Peyer's patch (tissue), 4 donors: ENCODE results near the gene RETSAT. TPM values are rescaled to one million over a fixed set of nuclear protein-coding genes. Genes with fewer than 3 reads are reported as not detected.
A peak's percentile ranks its signal among the peaks of the same experiment; 100 is the strongest.
"Not testable (repeated sequence)": the region's sequence is repeated elsewhere in the genome, so short reads cannot be mapped to it uniquely, and the experiment has no call there.

Source experiments
- DNase-seq, 3 donors: peaks; one replicate each; pipeline ENCODE4 v3.0.0-alpha.2; 2017 to 2019
- H3K27ac ChIP-seq, 4 donors: fragments of 200-600 bp; sonication (generic); one replicate each; pipeline ENCODE4 v1.5.1; 2016 to 2019
- H3K27me3 ChIP-seq, 2 donors: fragments of 200-600 bp; sonication (generic); one replicate each; pipeline ENCODE4 v1.5.1; 2019
- H3K36me3 ChIP-seq, 3 donors: fragments of 200-600 bp; sonication (generic); one replicate each; pipeline ENCODE4 v1.5.1; 2016 to 2019
- H3K4me1 ChIP-seq, 4 donors: fragments of 200-600 bp; sonication (generic); one replicate each; pipeline ENCODE4 v1.5.1; 2016 to 2019
- H3K4me3 ChIP-seq, 4 donors: fragments of 200-600 bp; sonication (generic); 1 replicate in 3 of 4; 2 replicates in 1 of 4; pipeline ENCODE4 v1.5.1; 2016 to 2019; ENCODE audit warnings: mild to moderate bottlenecking in 1 of 4
- H3K9me3 ChIP-seq, 4 donors: fragments of 200-600 bp; sonication (generic); one replicate each; pipeline ENCODE4 v1.5.1; 2016 to 2019; ENCODE audit warnings: mild to moderate bottlenecking in 1 of 4
- CTCF ChIP-seq, 6 experiments: fragments of 450-650 bp in 4 of 6; fragments of 200-600 bp in 2 of 6; sonication (generic) in 1 of 6; IDR thresholded peaks; one replicate each; pipeline ENCODE4 v1.5.1; 2017 to 2019; ENCODE audit warnings: antibody characterized with exemption in 6 of 6, mild to moderate bottlenecking in 3 of 6, moderate library complexity in 1 of 6
- POLR2A ChIP-seq, 2 donors: fragments of 450-650 bp; IDR thresholded peaks; one replicate each; pipeline ENCODE4 v1.5.1; 2017; ENCODE audit warnings: antibody characterized with exemption in 2 of 2, mild to moderate bottlenecking in 2 of 2, moderate library complexity in 2 of 2
- total RNA-seq, 4 donors: library from RNA; depleted of rRNA; stranded (reverse); fragments of >200 nt; gene quantifications; one replicate each; pipeline ENCODE4 v1.1.0, GENCODE V29; 2016

The RETSAT gene
- total RNA-seq, 4 donors from 2014 or later = 47.0 to 719 (median 473) TPM

- peaks cover 0 to 68% (median 0%) of the 10 kb centered on the region in 3 donors for H3K36me3 ChIP-seq
- TF ChIP-seq POLR2A (IDR thresholded peaks at IDR 0.05) = no peak
- TF ChIP-seq CTCF (IDR thresholded peaks at IDR 0.05) = no peak
- no peak overlapping the region for H3K27ac ChIP-seq
- no peak for DNase-seq
- no peaks in the 10 kb centered on the region for H3K9me3 ChIP-seq
- no peak overlapping the region for H3K4me3 ChIP-seq
- no peaks in the 10 kb centered on the region for H3K27me3 ChIP-seq
- no peaks in the 10 kb centered on the region for H3K4me1 ChIP-seq
Observed at GRCh38 chr2:85387754-85388153, 33.4 kb upstream of the RETSAT start.

GRCh38 chr2:85385746-85386145 lies 31.4 kb upstream of the RETSAT start:
- no peaks in the 10 kb centered on the region for H3K9me3 ChIP-seq
- TF ChIP-seq CTCF (IDR thresholded peaks at IDR 0.05) (no peak), POLR2A (IDR thresholded peaks at IDR 0.05) (no peak)
- no peak overlapping the region for H3K4me3 ChIP-seq
- peak in 1 of 3 donors; percentile 7 for DNase-seq
- H3K4me1 ChIP-seq = no peaks in the 10 kb centered on the region
- no peak overlapping the region for H3K27ac ChIP-seq
- no peaks in the 10 kb centered on the region for H3K27me3 ChIP-seq
- H3K36me3 ChIP-seq = peaks cover 0 to 71% (median 0%) of the 10 kb centered on the region in 3 donors

GRCh38 chr2:85383850-85384249 lies 29.5 kb upstream of the RETSAT start:
- H3K4me1 ChIP-seq = no peaks in the 10 kb centered on the region

GRCh38 chr2:85383151-85383550 lies 28.8 kb upstream of the RETSAT start:
- not testable (repeated sequence) for H3K4me1 ChIP-seq, H3K27ac ChIP-seq, H3K27me3 ChIP-seq, H3K4me3 ChIP-seq, H3K9me3 ChIP-seq
- peak in 1 of 3 donors; percentile 10 for DNase-seq
- H3K36me3 ChIP-seq = peaks cover 0 to 68% (median 0%) of the 10 kb centered on the region in 3 donors

More at GRCh38 chr2:85383850-85384249, 29.5 kb upstream of the RETSAT start:
- Histone ChIP-seq H3K27me3 (no peaks in the 10 kb centered on the region), H3K4me3 (no peak overlapping the region), H3K27ac (no peak overlapping the region), H3K36me3 (peaks cover 0 to 68% (median 0%) of the 10 kb centered on the region in 3 donors), H3K9me3 (no peaks in the 10 kb centered on the region)
- TF ChIP-seq POLR2A (IDR thresholded peaks at IDR 0.05) (no peak), CTCF (IDR thresholded peaks at IDR 0.05) (no peak)
- DNase-seq = peak in 1 of 3 donors; percentile 2

- no peak for TF ChIP-seq POLR2A (IDR thresholded peaks at IDR 0.05)
- H3K9me3 ChIP-seq = no peaks in the 10 kb centered on the region
- H3K4me3 ChIP-seq = no peak overlapping the region
- H3K27ac ChIP-seq = no peak overlapping the region
- peaks cover 0 to 55% (median 0%) of the 10 kb centered on the region in 3 donors for H3K36me3 ChIP-seq
- DNase-seq = no peak
- H3K27me3 ChIP-seq = no peaks in the 10 kb centered on the region
- no peaks in the 10 kb centered on the region for H3K4me1 ChIP-seq
Observed at GRCh38 chr2:85380048-85380447, 25.7 kb upstream of the RETSAT start.

GRCh38 chr2:85378257-85378656 lies 23.9 kb upstream of the RETSAT start:
- Histone ChIP-seq H3K9me3 (no peaks in the 10 kb centered on the region), H3K27ac (no peak overlapping the region), H3K27me3 (no peaks in the 10 kb centered on the region), H3K4me1 (no peaks in the 10 kb centered on the region), H3K4me3 (no peak overlapping the region), H3K36me3 (peaks cover 0 to 51% (median 0%) of the 10 kb centered on the region in 3 donors)
- no peak for TF ChIP-seq POLR2A (IDR thresholded peaks at IDR 0.05)
- TF ChIP-seq CTCF (IDR thresholded peaks at IDR 0.05) = no peak
- DNase-seq = peak in 1 of 3 donors; percentile 1

- Histone ChIP-seq H3K4me3 (no peak overlapping the region), H3K36me3 (peaks cover 0 to 53% (median 0%) of the 10 kb centered on the region in 3 donors), H3K4me1 (no peaks in the 10 kb centered on the region), H3K9me3 (no peaks in the 10 kb centered on the region), H3K27ac (no peak overlapping the region), H3K27me3 (no peaks in the 10 kb centered on the region)
- TF ChIP-seq POLR2A (IDR thresholded peaks at IDR 0.05) = no peak
- TF ChIP-seq CTCF (IDR thresholded peaks at IDR 0.05) = no peak
- peak in 1 of 3 donors; percentile 31 for DNase-seq
Observed at GRCh38 chr2:85377083-85377482, 22.8 kb upstream of the RETSAT start.
